HepG2 (cell line): Measurements from ENCODE around the gene SLC35F1. TPM values are rescaled to one million over a fixed set of nuclear protein-coding genes. Genes with fewer than 3 reads are reported as not detected.

Experiments used
- ATAC-seq: fragments of 200-7000 bp; cut with Tn5 transposase; 3 replicates; pipeline ENCODE4 v1.9.1; 2020; ENCODE audit warnings: mild to moderate bottlenecking, moderate library complexity
- BruUV-seq: library from RNA; stranded (reverse); fragments of 400-500 nt; replicated peaks from 2 replicates; lab custom pipeline; 2021; lab: Mats Ljungman, UMichigan
- CTCF ChIA-PET: fragments of 300-600 bp; formaldehyde crosslinking; extraction: SDS; loops from one replicate; lab custom pipeline; 2021; ENCODE audit warnings: low total read pairs, inconsistent platforms, low intra/inter-chr PET ratio; lab: Yijun Ruan, JAX
- POLR2A ChIA-PET: fragments of 350-600 bp; sonication (Branson Sonifier 250); formaldehyde crosslinking; loops from one replicate; lab custom pipeline; 2020; ENCODE audit warnings: antibody characterized with exemption, inconsistent platforms; lab: Yijun Ruan, JAX
- DNase-seq: peaks from one replicate; pipeline ENCODE4 v3.0.0-alpha.2; 2015; ENCODE audit warnings: low spot score
- FAIRE-seq: peaks from 3 replicates; lab custom pipeline; 2011; peaks lifted over from hg19 to GRCh38; lab: Jason Lieb, UNC
- H2AFZ ChIP-seq: one replicate; pipeline ENCODE4 v1.6.1; 2011; ENCODE audit warnings: low read length, inconsistent platforms
- H3K27ac ChIP-seq: fragments of 300-600 bp; 3 replicates; pipeline ENCODE4 v1.8.0; 2011; ENCODE audit warnings: mixed run types, mild to moderate bottlenecking, mixed read lengths, low read length, inconsistent platforms; ENCODE audit not compliant: insufficient read depth; ENCODE audit errors: extremely low read length
- H3K27me3 ChIP-seq, 2 experiments: fragments of 200-600 bp in 1 of 2; 2 replicates in 1 of 2; 3 replicates in 1 of 2; pipeline versions ENCODE4 v1.6.0 to v1.8.0; 2011; ENCODE audit warnings: low read length in 2 of 2, mild to moderate bottlenecking in 2 of 2, moderate library complexity in 2 of 2, inconsistent platforms in 1 of 2; ENCODE audit not compliant: insufficient read depth in 2 of 2, control insufficient read depth in 1 of 2
- H3K36me3 ChIP-seq, 2 experiments: fragments of 200-600 bp in 1 of 2; replicated peaks in 1 of 2; 2 replicates in 1 of 2; 3 replicates in 1 of 2; pipeline versions ENCODE4 v1.5.1 to v1.8.0; 2011; ENCODE audit warnings: low read length in 2 of 2, inconsistent platforms in 1 of 2; ENCODE audit not compliant: insufficient read depth in 2 of 2, control insufficient read depth in 1 of 2
- H3K4me1 ChIP-seq: 2 replicates; pipeline ENCODE4 v1.5.1; 2012; ENCODE audit warnings: low read length, inconsistent platforms; ENCODE audit not compliant: insufficient read depth
- H3K4me2 ChIP-seq: 2 replicates; pipeline ENCODE4 v1.6.0; 2011; ENCODE audit warnings: low read depth, low read length, inconsistent platforms
- H3K4me3 ChIP-seq, 3 experiments: fragments of 200-600 bp in 1 of 3; sonication (generic), shearing (Covaris generic) in 1 of 3; replicated peaks in 1 of 3; 2 replicates each; pipeline ENCODE4 v1.5.1; 2011 to 2016; ENCODE audit warnings: low read length in 3 of 3, inconsistent platforms in 2 of 3, low read depth in 2 of 3, mild to moderate bottlenecking in 2 of 3, control low read depth in 1 of 3, mixed read lengths in 1 of 3; ENCODE audit not compliant: insufficient read depth in 1 of 3
- H3K79me2 ChIP-seq: one replicate; pipeline ENCODE4 v1.6.1; 2011; ENCODE audit warnings: low read length, inconsistent platforms; ENCODE audit not compliant: insufficient read depth
- H3K9ac ChIP-seq: 2 replicates; pipeline ENCODE4 v1.6.0; 2011; ENCODE audit warnings: mild to moderate bottlenecking, low read depth, low read length, inconsistent platforms; ENCODE audit not compliant: insufficient read depth
- H3K9me3 ChIP-seq: 2 replicates; pipeline ENCODE4 v1.5.1; 2012; ENCODE audit warnings: mild to moderate bottlenecking, low read length
- H4K20me1 ChIP-seq: 2 replicates; pipeline ENCODE4 v1.6.0; 2011; ENCODE audit warnings: inconsistent platforms, mild to moderate bottlenecking, low read length, moderate library complexity; ENCODE audit not compliant: insufficient read depth
- FOXO1 ChIP-seq: sonication (generic); formaldehyde crosslinking; IDR thresholded peaks from 2 replicates; pipeline ENCODE4 v1.4.0; 2020; ENCODE audit warnings: missing genetic modification reagents
- MBD4 ChIP-seq: IDR thresholded peaks from 2 replicates; pipeline ENCODE4 v1.6.1; 2012; ENCODE audit warnings: low read length, inconsistent platforms, borderline replicate concordance
- PBX3 ChIP-seq: sonication (generic); formaldehyde crosslinking; IDR thresholded peaks from 2 replicates; pipeline ENCODE4 v1.8.1; 2023; ENCODE audit warnings: missing genetic modification reagents, inconsistent platforms, borderline replicate concordance
- PRDM10 ChIP-seq: sonication (generic); formaldehyde crosslinking; IDR thresholded peaks from 2 replicates; pipeline ENCODE4 v1.4.0; 2020; ENCODE audit warnings: low read depth, missing genetic modification reagents
- SRSF9 ChIP-seq: fragments of 200-400 bp; formaldehyde crosslinking; IDR thresholded peaks from 2 replicates; pipeline ENCODE4 v1.6.1; 2018; ENCODE audit warnings: borderline replicate concordance, mild to moderate bottlenecking, low read depth, low read length; ENCODE audit not compliant: insufficient read depth, poor library complexity, severe bottlenecking
- TAF15 ChIP-seq: fragments of 200-400 bp; formaldehyde crosslinking; IDR thresholded peaks from one replicate; pipeline ENCODE4 v1.6.1; 2018; ENCODE audit warnings: mild to moderate bottlenecking, low read depth, low read length; ENCODE audit not compliant: poor library complexity, severe bottlenecking
- THAP7 ChIP-seq: sonication (generic); formaldehyde crosslinking; IDR thresholded peaks from 2 replicates; pipeline ENCODE4 v1.8.1; 2023; ENCODE audit warnings: mild to moderate bottlenecking, missing genetic modification reagents
- TMF1 ChIP-seq: sonication (generic); formaldehyde crosslinking; IDR thresholded peaks from 2 replicates; pipeline ENCODE4 v1.8.1; 2022; ENCODE audit warnings: low read depth, missing genetic modification reagents
- UBTF ChIP-seq: sonication (generic); formaldehyde crosslinking; IDR thresholded peaks from 2 replicates; pipeline ENCODE4 v1.4.0; 2020; ENCODE audit warnings: mild to moderate bottlenecking, missing genetic modification reagents
- ZNF124 ChIP-seq: sonication (generic); formaldehyde crosslinking; IDR thresholded peaks from 2 replicates; pipeline ENCODE4 v1.4.0; 2020; ENCODE audit warnings: missing genetic modification reagents
- ZNF34 ChIP-seq: sonication (generic); formaldehyde crosslinking; IDR thresholded peaks from 2 replicates; pipeline ENCODE4 v1.4.0; 2020; ENCODE audit warnings: mild to moderate bottlenecking, missing genetic modification reagents, borderline replicate concordance
- ZNF530 ChIP-seq: sonication (generic); formaldehyde crosslinking; IDR thresholded peaks from 2 replicates; pipeline ENCODE4 v1.5.0; 2020; ENCODE audit warnings: low read depth, mild to moderate bottlenecking, missing genetic modification reagents
- WGBS: methylation state at CpG from one replicate; pipeline ENCODE4 v1.1.6; 2017; ENCODE audit warnings: low lambda C conversion rate; 5-methylcytosine and 5-hydroxymethylcytosine counted together
- in situ Hi-C: cut with HindIII; loops from 2 replicates; pipeline ENCODE4 v1.10.0; 2017; ENCODE audit warnings: low pct_unique_long_range_greater_than_20kb; ENCODE audit not compliant: extremely low pct_ligation_motif_present
- intact Hi-C: fragments of 100-400 bp; cut with micrococcal nuclease; formaldehyde crosslinking; loops from one replicate; pipeline ENCODE4 v1.10.0; 2022; ENCODE audit not compliant: unreplicated experiment
- polyA plus RNA-seq, 8 experiments: library from polyadenylated mRNA; depleted of rRNA in 3 of 8; stranded (reverse) in 7 of 8; unstranded in 1 of 8; fragments of >200 nt; fragmentation: Illumina TruSeq in 4 of 8; extraction: Trizol in 4 of 8; gene quantifications; 2 replicates each; pipeline versions ENCODE4 v1.2.1 to v1.2.3, GENCODE V29; 2011 to 2016; ENCODE audit warnings: low read depth in 4 of 8, missing spikeins in 1 of 8, mixed read lengths in 1 of 8; ENCODE audit not compliant: insufficient read depth in 1 of 8
- total RNA-seq, 5 experiments: library from RNA; depleted of rRNA; stranded (reverse); fragments of >200 nt; fragmentation: Illumina TruSeq; extraction: Trizol; gene quantifications; 2 replicates each; pipeline ENCODE4 v1.2.3, GENCODE V29; 2016; ENCODE audit warnings: low read depth in 1 of 5

Gene SLC35F1
- total and polyA plus RNA-seq, 2 of the 13 experiments (the other 11 are each of a cell fraction or from before 2014, with no cell fraction given): 0.01 TPM; not detected in 1

- TF ChIP-seq MBD4: no peak
- TF ChIP-seq, all 625 proteins: peak for 0
Observed at GRCh38 chr6:117990151-117990550, 83.1 kb downstream of the SLC35F1 start (continued).

- WGBS: 0% methylated on average over 1 of the region's 1 CpG
- H2AFZ ChIP-seq: no peak overlapping the region
- H3K27ac ChIP-seq: no peak overlapping the region
- DNase-seq (no peak), FAIRE-seq (no peak), ATAC-seq (no peak)
- no peak overlapping the region for H3K9ac ChIP-seq
- no peaks in the 10 kb centered on the region; a peak in 1 of 5 replicates for H3K27me3 ChIP-seq
- intact Hi-C loops: no loop called here
- no TSS peak for BruUV-seq
- no peak overlapping the region for H3K4me2 ChIP-seq
- ChIA-PET POLR2A (no interaction called here), CTCF (no interaction called here)
- H3K4me3 ChIP-seq: no peak overlapping the region
- H3K4me1 ChIP-seq: no peaks in the 10 kb centered on the region
- H3K79me2 ChIP-seq: no peaks in the 10 kb centered on the region
- no peaks in the 10 kb centered on the region for H3K9me3 ChIP-seq
- in situ Hi-C loops: loop anchor here (25.0 kb wide), 1 partner anchor 594 kb away; no protein-coding TSS in a partner anchor
- H3K36me3 ChIP-seq: no peaks in the 10 kb centered on the region
- no peaks in the 10 kb centered on the region for H4K20me1 ChIP-seq
- TF ChIP-seq ZNF124 (no peak), FOXO1 (CRISPR knock-in tag) (no peak), UBTF (CRISPR knock-in tag) (no peak), TAF15 (no peak), PRDM10 (CRISPR knock-in tag) (no peak), SRSF9 (no peak), TMF1 (CRISPR knock-in tag) (no peak), ZNF34 (CRISPR knock-in tag) (no peak), PBX3 (CRISPR knock-in tag) (no peak), ZNF530 (CRISPR knock-in tag) (no peak), THAP7 (CRISPR knock-in tag) (no peak)
Observed at GRCh38 chr6:117992856-117993255, 85.8 kb downstream of the SLC35F1 start.
